A549 (cell line): ENCODE results near the gene ZNF534.

Experiments
- CEBPB ChIP-seq, 2 experiments: fragments of >200 bp in 1 of 2; sonication (Bioruptor Twin) in 1 of 2; formaldehyde crosslinking in 1 of 2; IDR thresholded peaks; 2 replicates each; pipeline ENCODE4 v1.6.1; 2012 to 2016
- GATA3 ChIP-seq: IDR thresholded peaks from 2 replicates; pipeline ENCODE4 v1.6.1; 2012; ENCODE audit warnings: borderline replicate concordance
- RAD21 ChIP-seq, 2 experiments: fragments of >200 bp in 1 of 2; sonication (Bioruptor Twin) in 1 of 2; formaldehyde crosslinking in 1 of 2; IDR thresholded peaks in 1 of 2; conservative IDR thresholded peaks in 1 of 2; 2 replicates in 1 of 2; 3 replicates in 1 of 2; pipeline ENCODE4 v1.6.1; 2012 to 2018; ENCODE audit warnings: inconsistent platforms in 1 of 2
- ZNF302 ChIP-seq: fragments of 250-450 bp; sonication (Bioruptor Pico); IDR thresholded peaks from 2 replicates; pipeline ENCODE4 v1.9.0; 2021; ENCODE audit warnings: inconsistent platforms, mild to moderate bottlenecking, moderate library complexity
- TF ChIP-seq, protein P1 (sequence below): fragments of >200 bp; sonication (Bioruptor Twin); formaldehyde crosslinking; IDR thresholded peaks from 3 replicates; pipeline ENCODE4 v1.5.1; 2016
- TF ChIP-seq, protein P2 (sequence below): fragments of >200 bp; sonication (Bioruptor Twin); formaldehyde crosslinking; IDR thresholded peaks from 3 replicates; pipeline ENCODE4 v1.6.1; 2016

- TF ChIP-seq, protein P1, sequence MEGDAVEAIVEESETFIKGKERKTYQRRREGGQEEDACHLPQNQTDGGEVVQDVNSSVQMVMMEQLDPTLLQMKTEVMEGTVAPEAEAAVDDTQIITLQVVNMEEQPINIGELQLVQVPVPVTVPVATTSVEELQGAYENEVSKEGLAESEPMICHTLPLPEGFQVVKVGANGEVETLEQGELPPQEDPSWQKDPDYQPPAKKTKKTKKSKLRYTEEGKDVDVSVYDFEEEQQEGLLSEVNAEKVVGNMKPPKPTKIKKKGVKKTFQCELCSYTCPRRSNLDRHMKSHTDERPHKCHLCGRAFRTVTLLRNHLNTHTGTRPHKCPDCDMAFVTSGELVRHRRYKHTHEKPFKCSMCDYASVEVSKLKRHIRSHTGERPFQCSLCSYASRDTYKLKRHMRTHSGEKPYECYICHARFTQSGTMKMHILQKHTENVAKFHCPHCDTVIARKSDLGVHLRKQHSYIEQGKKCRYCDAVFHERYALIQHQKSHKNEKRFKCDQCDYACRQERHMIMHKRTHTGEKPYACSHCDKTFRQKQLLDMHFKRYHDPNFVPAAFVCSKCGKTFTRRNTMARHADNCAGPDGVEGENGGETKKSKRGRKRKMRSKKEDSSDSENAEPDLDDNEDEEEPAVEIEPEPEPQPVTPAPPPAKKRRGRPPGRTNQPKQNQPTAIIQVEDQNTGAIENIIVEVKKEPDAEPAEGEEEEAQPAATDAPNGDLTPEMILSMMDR, result no peak
- TF ChIP-seq RAD21 (conservative IDR thresholded peaks at IDR 0.05 in 1 of 2, IDR thresholded peaks at IDR 0.05 in 1 of 2), result no peak
- no peak for TF ChIP-seq ZNF302 (CRISPR knock-in tag)
- TF ChIP-seq GATA3, result no peak
- TF ChIP-seq, protein P2, sequence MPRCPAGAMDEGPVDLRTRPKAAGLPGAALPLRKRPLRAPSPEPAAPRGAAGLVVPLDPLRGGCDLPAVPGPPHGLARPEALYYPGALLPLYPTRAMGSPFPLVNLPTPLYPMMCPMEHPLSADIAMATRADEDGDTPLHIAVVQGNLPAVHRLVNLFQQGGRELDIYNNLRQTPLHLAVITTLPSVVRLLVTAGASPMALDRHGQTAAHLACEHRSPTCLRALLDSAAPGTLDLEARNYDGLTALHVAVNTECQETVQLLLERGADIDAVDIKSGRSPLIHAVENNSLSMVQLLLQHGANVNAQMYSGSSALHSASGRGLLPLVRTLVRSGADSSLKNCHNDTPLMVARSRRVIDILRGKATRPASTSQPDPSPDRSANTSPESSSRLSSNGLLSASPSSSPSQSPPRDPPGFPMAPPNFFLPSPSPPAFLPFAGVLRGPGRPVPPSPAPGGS, result no peak
- TF ChIP-seq CEBPB (IDR thresholded peaks at IDR 0.05), result no peak
Observed at GRCh38 chr19:52397310-52398080, 31.5 kb upstream of the ZNF534 start, which contains the start of gene ZNF528.
